GM18951 (cell line): ENCODE data around the gene STT3B.

Source experiments
- POLR2A ChIP-seq: IDR thresholded peaks from 4 replicates; pipeline ENCODE4 v1.6.1; 2011; ENCODE audit warnings: mild to moderate bottlenecking; ENCODE audit not compliant: insufficient read length, insufficient read depth; ENCODE audit errors: extremely low read depth
- in situ Hi-C: fragments of 300-500 bp; cut with MboI; formaldehyde crosslinking; loops from one replicate; pipeline ENCODE4 v1.12.0; 2022; ENCODE audit warnings: low sequenced_read_pairs, mixed read lengths, inconsistent platforms; ENCODE audit not compliant: unreplicated experiment

Gene STT3B

GRCh38 chr3:31546162-31546561, 13.4 kb downstream of the STT3B start:
- no peak for TF ChIP-seq POLR2A
- in situ Hi-C loops, result no loop called here

- in situ Hi-C loops, result no loop called here
- TF ChIP-seq POLR2A, result no peak
These were observed 14.0 kb downstream of the STT3B start for GRCh38 chr3:31546725-31547124.

GRCh38 chr3:31550452-31551251, 17.9 kb downstream of the STT3B start:
- in situ Hi-C loops, result no loop called here
- TF ChIP-seq POLR2A, result no peak

GRCh38 chr3:31551646-31552045, 18.9 kb downstream of the STT3B start:
- in situ Hi-C loops, result no loop called here
- TF ChIP-seq POLR2A, result no peak

- in situ Hi-C loops, result no loop called here
These were observed 19.4 kb downstream of the STT3B start for GRCh38 chr3:31552103-31552502.

GRCh38 chr3:31553258-31553657, 20.5 kb downstream of the STT3B start:
- TF ChIP-seq POLR2A, result no peak
- in situ Hi-C loops, result no loop called here

More at GRCh38 chr3:31552103-31552502, 19.4 kb downstream of the STT3B start:
- TF ChIP-seq POLR2A, result no peak

- in situ Hi-C loops, result no loop called here
These were observed 22.5 kb downstream of the STT3B start for GRCh38 chr3:31555204-31555603.

GRCh38 chr3:31559872-31560534, 27.3 kb downstream of the STT3B start:
- no peak for TF ChIP-seq POLR2A
- in situ Hi-C loops, result no loop called here

More at GRCh38 chr3:31555204-31555603, 22.5 kb downstream of the STT3B start:
- no peak for TF ChIP-seq POLR2A

GRCh38 chr3:31561891-31562290, 29.2 kb downstream of the STT3B start:
- no peak for TF ChIP-seq POLR2A
- in situ Hi-C loops, result no loop called here

GRCh38 chr3:31562525-31562924, 29.8 kb downstream of the STT3B start:
- in situ Hi-C loops, result no loop called here
- no peak for TF ChIP-seq POLR2A

GRCh38 chr3:31565288-31565687, 32.6 kb downstream of the STT3B start:
- TF ChIP-seq POLR2A, result no peak
- in situ Hi-C loops, result no loop called here

GRCh38 chr3:31567036-31567435, 34.3 kb downstream of the STT3B start:
- TF ChIP-seq POLR2A, result no peak
- in situ Hi-C loops, result no loop called here

GRCh38 chr3:31568649-31569048, 35.9 kb downstream of the STT3B start:
- no peak for TF ChIP-seq POLR2A
- in situ Hi-C loops, result no loop called here

- in situ Hi-C loops, result no loop called here
- no peak for TF ChIP-seq POLR2A
These were observed 38.6 kb downstream of the STT3B start for GRCh38 chr3:31571325-31571724.
